ENCODE results near the gene WDR20.
A peak's percentile ranks its signal among the peaks of the same experiment; 100 is the strongest.

DNA sequence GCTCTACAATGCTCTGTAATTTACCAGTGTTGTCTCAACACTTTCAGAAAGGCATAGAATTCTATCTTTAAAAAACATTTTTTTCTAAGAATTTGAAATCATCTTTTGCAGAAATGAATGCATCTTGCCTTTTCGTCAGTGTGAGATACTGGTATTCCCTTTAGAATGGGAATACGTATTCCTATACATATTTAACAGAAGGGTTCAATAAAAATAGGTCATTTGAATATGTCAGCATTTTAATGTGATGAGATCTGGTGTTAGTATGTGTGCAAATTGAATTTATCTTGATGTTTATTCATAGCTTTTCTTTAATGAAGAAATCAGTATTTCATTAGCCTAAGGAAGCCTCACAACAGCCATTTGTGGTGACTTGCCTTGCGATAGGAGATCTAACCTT is 44.2 kb downstream of the WDR20 start:
- TF ChIP-seq RCOR1 (IDR thresholded peaks at IDR 0.05; ENCODE audit: insufficient replicate concordance, low read length) (no peak), POLR2A (IDR thresholded peaks at IDR 0.05; ENCODE audit: low read depth, low read length) (no peak), MAFK (IDR thresholded peaks at IDR 0.05; ENCODE audit: low read depth, low read length) (peak; percentile 60), RAD21 (IDR thresholded peaks at IDR 0.05; ENCODE audit: low read length) (no peak), CEBPB (IDR thresholded peaks at IDR 0.05; ENCODE audit: low read depth, low read length) (no peak)
- TF ChIP-seq, protein P1, sequence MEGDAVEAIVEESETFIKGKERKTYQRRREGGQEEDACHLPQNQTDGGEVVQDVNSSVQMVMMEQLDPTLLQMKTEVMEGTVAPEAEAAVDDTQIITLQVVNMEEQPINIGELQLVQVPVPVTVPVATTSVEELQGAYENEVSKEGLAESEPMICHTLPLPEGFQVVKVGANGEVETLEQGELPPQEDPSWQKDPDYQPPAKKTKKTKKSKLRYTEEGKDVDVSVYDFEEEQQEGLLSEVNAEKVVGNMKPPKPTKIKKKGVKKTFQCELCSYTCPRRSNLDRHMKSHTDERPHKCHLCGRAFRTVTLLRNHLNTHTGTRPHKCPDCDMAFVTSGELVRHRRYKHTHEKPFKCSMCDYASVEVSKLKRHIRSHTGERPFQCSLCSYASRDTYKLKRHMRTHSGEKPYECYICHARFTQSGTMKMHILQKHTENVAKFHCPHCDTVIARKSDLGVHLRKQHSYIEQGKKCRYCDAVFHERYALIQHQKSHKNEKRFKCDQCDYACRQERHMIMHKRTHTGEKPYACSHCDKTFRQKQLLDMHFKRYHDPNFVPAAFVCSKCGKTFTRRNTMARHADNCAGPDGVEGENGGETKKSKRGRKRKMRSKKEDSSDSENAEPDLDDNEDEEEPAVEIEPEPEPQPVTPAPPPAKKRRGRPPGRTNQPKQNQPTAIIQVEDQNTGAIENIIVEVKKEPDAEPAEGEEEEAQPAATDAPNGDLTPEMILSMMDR (conservative IDR thresholded peaks at IDR 0.05; ENCODE audit: low read depth, low read length) = no peak
- TF ChIP-seq, protein P2, sequence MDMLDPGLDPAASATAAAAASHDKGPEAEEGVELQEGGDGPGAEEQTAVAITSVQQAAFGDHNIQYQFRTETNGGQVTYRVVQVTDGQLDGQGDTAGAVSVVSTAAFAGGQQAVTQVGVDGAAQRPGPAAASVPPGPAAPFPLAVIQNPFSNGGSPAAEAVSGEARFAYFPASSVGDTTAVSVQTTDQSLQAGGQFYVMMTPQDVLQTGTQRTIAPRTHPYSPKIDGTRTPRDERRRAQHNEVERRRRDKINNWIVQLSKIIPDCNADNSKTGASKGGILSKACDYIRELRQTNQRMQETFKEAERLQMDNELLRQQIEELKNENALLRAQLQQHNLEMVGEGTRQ (IDR thresholded peaks at IDR 0.05; ENCODE audit: low read depth, low read length) = no peak
